RKO (cell line): Measurements from ENCODE around the gene ARHGEF28.

Experiments
- DNase-seq: peaks from one replicate; pipeline ENCODE4 v3.0.0-alpha.2; 2016; ENCODE audit warnings: low spot score

The ARHGEF28 gene, protein sequence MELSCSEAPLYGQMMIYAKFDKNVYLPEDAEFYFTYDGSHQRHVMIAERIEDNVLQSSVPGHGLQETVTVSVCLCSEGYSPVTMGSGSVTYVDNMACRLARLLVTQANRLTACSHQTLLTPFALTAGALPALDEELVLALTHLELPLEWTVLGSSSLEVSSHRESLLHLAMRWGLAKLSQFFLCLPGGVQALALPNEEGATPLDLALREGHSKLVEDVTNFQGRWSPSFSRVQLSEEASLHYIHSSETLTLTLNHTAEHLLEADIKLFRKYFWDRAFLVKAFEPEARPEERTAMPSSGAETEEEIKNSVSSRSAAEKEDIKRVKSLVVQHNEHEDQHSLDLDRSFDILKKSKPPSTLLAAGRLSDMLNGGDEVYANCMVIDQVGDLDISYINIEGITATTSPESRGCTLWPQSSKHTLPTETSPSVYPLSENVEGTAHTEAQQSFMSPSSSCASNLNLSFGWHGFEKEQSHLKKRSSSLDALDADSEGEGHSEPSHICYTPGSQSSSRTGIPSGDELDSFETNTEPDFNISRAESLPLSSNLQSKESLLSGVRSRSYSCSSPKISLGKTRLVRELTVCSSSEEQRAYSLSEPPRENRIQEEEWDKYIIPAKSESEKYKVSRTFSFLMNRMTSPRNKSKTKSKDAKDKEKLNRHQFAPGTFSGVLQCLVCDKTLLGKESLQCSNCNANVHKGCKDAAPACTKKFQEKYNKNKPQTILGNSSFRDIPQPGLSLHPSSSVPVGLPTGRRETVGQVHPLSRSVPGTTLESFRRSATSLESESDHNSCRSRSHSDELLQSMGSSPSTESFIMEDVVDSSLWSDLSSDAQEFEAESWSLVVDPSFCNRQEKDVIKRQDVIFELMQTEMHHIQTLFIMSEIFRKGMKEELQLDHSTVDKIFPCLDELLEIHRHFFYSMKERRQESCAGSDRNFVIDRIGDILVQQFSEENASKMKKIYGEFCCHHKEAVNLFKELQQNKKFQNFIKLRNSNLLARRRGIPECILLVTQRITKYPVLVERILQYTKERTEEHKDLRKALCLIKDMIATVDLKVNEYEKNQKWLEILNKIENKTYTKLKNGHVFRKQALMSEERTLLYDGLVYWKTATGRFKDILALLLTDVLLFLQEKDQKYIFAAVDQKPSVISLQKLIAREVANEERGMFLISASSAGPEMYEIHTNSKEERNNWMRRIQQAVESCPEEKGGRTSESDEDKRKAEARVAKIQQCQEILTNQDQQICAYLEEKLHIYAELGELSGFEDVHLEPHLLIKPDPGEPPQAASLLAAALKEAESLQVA (N-terminal part only)

DNA sequence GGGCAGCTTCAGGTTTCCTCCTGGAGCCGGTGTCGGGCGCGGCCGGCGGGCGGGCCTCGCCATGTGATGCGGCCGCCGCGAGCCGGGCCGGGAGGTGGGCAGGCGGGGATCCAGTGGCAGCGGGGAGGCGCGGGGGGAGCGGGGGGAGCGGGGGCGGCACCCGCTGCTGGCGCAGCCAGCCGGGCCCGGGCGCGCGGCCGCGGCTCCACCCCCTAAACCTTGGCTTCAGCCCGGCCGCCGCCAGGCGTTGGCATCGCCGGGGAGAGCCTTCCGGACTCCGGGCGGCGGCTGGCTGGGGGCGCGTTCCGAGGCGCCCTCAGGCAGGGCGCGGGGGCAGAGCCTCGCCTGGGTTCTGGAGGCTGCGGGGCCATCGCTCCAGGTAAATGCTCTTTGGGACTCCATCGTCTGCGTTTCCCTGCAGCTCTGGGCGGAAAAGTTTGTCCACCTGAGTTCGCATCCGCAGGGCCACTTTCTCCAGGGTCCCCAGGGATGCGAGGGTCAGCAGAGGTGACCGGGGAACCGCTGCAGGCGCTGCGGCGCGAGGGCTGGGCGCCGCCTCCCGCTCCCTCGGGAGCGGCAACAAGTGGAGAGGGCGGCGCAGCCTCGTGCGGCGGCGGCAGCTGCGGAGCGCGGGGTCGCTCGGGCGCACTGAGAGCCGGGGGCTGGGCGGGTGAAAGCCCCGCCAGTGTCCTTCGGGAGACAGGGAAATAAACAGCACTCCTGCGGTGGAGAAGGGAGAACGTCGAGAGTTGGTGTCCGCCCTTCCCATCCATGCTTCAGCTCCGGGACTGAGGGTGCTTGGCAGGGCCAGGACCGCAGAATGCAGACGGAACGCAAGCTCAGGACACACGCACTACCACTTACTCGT, at the start of gene ARHGEF28:
Gene ARHGEF28, plus strand, starts transcription at position 253 of the 868 bp plus-strand sequence. CDS start 58,656 bp downstream, outside the sequence.
- peak; percentile 80 for DNase-seq

GRCh38 chr5:73582285-73583145, 43.5 kb upstream of the ARHGEF28 start:
- no peak for DNase-seq

GRCh38 chr5:73587923-73588322, 38.1 kb upstream of the ARHGEF28 start:
- DNase-seq, result no peak

DNA sequence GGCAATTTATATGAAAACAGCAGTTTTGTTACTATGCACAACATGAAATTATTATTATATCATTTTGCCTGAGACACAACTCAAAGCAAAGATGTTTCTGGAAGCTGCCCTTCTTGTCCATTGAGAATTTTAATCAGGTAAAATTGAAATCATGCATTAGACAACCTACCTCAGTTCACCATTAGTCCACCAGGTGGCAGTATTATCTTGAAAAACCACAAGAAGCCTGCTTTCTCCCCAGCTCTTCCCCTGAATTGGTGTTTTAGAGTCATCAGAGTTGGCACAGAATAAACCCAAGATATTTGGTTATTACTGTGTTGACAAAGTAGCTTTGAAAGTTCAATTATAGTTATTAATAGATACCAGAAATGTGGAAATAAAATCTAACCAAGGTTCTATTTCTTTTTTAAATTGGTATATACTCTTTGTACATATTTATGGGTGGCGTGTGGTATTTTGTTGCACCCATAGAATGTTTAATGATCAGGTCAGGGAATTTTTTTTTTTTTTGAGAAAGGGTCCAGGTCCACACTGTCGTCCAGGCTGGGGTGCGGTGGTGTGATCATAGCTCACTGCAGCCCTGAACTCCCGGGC, 34.8 kb upstream of the ARHGEF28 start:
- peak; percentile 88 for DNase-seq

DNA sequence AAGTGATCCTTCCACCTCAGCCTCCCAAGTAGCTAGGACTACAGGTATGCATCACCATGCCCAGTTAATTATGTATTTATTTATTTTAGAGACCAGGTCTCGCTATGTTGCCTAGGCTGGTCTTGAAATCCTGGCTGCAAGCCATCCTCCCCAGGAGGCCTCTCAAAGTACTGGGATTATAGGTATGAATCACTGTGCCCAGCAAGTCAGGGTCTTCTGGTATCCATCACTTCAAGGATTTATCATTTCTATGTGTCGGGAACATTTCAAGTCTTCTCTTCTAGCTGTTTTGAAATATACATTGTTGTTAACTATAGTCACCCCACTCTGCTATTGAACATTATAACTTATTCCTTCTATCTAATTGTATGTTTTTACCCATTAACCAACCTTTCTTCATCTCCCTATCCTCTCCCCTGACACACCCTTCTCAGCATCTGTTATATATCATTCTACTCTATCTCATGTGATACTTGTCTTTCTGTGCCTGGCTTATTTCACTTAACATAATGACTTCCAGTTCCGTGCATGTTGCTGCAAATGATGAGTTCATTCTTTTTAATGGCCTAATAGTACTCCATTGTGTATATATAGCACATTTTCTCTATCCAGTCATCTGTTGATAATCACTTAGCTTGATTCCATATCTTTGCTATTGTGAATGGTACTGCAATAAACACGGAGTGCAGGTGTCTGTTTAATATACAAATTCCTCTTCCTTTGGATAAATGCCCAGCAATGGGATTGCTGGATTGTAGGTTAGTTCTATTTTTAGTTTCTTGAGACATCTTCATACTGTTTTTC, 34.1 kb upstream of the ARHGEF28 start:
- peak; percentile 21 for DNase-seq

GRCh38 chr5:73592551-73592950, 33.4 kb upstream of the ARHGEF28 start:
- no peak for DNase-seq

DNA sequence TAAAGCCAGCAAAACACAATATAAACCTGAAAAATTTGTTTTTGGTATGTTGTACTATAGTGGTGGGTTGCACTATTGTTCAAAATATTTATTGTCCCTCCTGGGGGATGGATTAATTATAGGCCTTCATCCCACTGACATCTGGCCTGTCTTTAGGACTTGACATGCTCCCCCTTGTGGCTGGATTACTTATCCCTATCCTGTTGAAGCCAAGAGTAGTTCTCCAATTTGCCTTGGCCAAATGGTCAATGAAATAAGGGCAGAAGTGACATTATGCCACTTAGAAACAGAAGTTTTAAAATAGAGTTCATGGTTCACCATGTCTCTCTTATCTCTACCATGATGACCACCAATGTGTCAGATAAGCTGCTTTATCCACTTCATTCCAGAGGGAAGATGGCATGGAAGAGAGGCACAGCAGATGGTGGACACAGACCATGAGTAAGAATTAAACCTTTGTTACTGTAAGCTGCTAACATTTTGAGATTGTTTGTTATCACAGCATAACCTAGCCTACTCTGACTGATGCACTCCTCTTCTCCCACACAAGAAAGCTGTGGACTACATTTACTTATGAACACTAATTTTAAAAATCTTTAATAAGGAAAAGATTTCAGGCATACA, 29.2 kb upstream of the ARHGEF28 start:
- peak; percentile 75 for DNase-seq

- DNase-seq, result no peak
Measured at GRCh38 chr5:73599380-73599779, 26.6 kb upstream of the ARHGEF28 start.

GRCh38 chr5:73603998-73604397, 22.0 kb upstream of the ARHGEF28 start:
- DNase-seq, result no peak

DNA sequence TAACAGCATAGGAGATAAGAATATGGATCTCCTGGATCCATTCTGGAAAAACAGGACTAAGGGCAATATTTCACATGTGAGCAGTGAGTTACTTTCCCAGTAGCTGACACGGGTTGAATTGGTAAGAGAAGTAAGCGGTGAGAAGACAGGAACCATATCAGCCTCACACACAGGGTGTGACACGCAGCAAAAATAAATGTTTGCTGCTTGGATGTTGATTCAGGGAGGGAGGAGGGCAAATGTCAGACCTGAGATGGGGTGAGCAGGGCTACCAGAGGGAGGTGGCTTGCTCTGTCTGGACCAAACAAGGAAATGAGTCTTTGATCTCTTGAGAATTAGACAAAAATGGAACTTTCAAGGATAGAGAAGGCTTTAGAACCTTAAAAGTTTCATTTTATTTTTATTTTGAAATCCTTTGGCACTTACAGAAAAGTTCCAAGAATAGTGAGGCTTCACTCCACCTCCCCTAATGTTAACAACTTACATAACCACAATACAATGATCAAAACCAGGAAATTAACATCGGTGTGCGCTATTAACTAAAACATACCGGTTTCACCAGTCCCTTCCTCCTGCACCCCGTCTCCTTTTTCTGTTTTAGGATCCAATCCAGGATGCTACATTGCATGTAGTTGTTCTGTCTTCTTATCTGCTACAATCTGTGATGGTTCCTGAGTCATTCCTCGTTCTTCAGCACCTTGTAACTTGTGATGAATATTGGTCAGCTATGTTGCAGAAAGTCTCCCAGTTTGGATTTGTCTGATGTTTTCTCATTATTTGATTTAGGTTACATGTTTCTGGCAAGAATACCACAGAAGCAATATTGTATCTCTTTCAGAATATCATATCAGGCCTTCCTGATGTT, 20.5 kb upstream of the ARHGEF28 start:
- DNase-seq, result no peak

GRCh38 chr5:73606206-73606753, 19.7 kb upstream of the ARHGEF28 start:
- no peak for DNase-seq

- no peak for DNase-seq
Measured at GRCh38 chr5:73607228-73607627, 18.8 kb upstream of the ARHGEF28 start.

- DNase-seq, result no peak
Measured at GRCh38 chr5:73612799-73613198, 13.2 kb upstream of the ARHGEF28 start.

DNA sequence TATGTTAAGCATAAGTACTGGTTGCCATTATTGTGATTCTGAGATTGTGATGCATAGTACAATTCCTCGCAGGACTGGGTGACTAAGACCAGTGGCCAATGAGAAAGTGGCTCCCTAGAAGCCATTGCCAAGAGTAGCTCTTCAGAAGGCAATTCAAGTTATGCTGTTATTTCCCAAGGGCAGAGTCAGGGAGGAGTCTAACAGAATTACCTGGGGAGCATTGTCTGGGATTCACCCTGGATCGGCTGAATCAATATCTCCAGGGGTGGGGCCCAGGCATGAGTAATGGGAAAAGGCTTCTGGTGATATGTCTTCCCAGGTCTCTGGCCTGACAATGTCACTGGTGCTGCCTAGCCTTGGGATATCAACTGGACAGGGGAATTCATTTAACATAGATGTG, 10.9 kb upstream of the ARHGEF28 start:
- DNase-seq, result no peak

DNA sequence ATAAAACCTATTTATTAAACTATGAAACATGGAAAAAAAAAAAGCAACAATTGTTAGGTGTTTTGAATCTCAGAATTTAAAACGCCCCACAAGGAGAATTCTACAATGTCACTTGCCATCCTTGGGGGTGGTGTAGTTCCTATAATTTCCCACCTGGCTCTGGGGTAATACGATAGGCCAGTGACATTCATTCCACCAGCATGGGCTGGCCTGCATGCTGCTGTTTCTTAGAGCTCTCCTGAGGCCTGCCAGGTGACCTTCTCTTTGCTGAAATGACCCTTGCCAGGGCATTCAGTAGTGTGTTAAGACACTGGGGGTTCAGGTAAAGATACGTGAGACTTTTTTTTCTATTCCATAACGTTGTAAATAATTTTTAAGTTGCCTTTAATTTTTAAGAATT, 10.0 kb upstream of the ARHGEF28 start:
- no peak for DNase-seq

DNA sequence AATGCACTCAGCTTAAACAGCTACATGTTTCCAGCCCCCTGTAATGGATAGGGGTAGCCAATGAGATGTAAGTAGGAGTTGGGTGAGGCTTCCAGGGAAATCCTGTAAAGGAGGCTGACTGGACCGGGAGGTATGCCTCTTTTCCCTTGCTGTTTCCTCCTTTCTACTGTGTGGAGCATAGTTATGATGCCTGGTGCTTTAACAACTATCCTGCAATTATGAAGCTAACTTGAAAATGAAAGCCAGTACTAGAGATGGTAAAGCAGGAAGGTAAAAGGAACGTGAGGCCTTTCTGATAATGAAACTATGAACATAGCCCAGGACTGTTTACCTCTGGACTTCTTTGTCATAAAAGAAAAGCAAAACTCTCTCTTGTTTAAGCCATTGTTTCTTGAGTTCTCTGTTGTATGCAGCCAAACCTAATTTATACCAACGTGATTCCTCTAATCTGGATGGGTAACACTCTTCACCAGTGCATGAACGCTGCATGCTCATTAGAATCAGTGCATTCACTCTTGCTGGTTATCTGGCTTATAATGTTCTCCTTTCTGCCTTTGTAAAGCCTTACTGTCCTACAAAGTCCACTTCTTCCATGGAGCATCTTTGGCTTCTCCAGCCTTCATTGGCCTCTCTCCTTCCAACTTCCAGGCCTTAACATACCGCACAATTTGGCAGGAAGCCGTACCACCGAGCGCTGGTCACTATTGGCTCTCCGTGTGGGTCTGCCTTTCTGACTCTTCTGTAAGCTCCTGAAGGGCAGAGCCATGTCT, 8.3 kb upstream of the ARHGEF28 start:
- DNase-seq, result no peak
